IMR-90 (cell line): Measurements from ENCODE around the gene RGP1. TPM values are rescaled to one million over a fixed set of nuclear protein-coding genes. Genes with fewer than 3 reads are reported as not detected.

Source experiments
- ATAC-seq: fragments of 200-7000 bp; cut with Tn5 transposase; 2 replicates; pipeline ENCODE4 v1.9.1; 2020; ENCODE audit warnings: low read depth, mild to moderate bottlenecking, moderate library complexity
- BruUV-seq: library from RNA; stranded (reverse); fragments of 400-500 nt; replicated peaks from 2 replicates; lab custom pipeline; 2021; lab: Mats Ljungman, UMichigan
- CTCF ChIA-PET: fragments of 300-600 bp; formaldehyde crosslinking; extraction: SDS; loops from one replicate; lab custom pipeline; 2021; ENCODE audit warnings: antibody characterized with exemption; lab: Yijun Ruan, JAX
- POLR2A ChIA-PET: fragments of 300-600 bp; sonication (Branson Sonifier 250); formaldehyde crosslinking; loops from one replicate; lab custom pipeline; 2022; ENCODE audit warnings: antibody characterized with exemption; ENCODE audit not compliant: unreplicated experiment; lab: Charles Lee
- DNase-seq: peaks from one replicate; pipeline ENCODE4 v3.0.0; 2013
- H2AFZ ChIP-seq: replicated peaks from 2 replicates; pipeline ENCODE3; 2013; ENCODE audit warnings: low read length, mild to moderate bottlenecking; ENCODE audit not compliant: poor library complexity
- H2AK5ac ChIP-seq: 2 replicates; pipeline ENCODE4 v1.6.1; 2013; ENCODE audit warnings: low read depth, low read length, inconsistent platforms
- H2AK9ac ChIP-seq: replicated peaks from 2 replicates; pipeline ENCODE3; 2013; ENCODE audit warnings: mild to moderate bottlenecking, low read depth, low read length, moderate library complexity; ENCODE audit not compliant: poor library complexity
- H2BK120ac ChIP-seq: 2 replicates; pipeline ENCODE4 v1.6.1; 2013; ENCODE audit warnings: low read depth, low read length, inconsistent platforms
- H2BK15ac ChIP-seq: 3 replicates; pipeline ENCODE4 v1.6.1; 2013; ENCODE audit warnings: low read depth, low read length, inconsistent platforms
- H2BK20ac ChIP-seq: 2 replicates; pipeline ENCODE4 v1.6.1; 2013; ENCODE audit warnings: low read depth, mild to moderate bottlenecking, inconsistent platforms, low read length, moderate library complexity
- H2BK5ac ChIP-seq: 2 replicates; pipeline ENCODE4 v1.6.1; 2013; ENCODE audit warnings: mild to moderate bottlenecking, low read depth, low read length, inconsistent platforms; ENCODE audit not compliant: poor library complexity, severe bottlenecking
- H3K14ac ChIP-seq: replicated peaks from 2 replicates; pipeline ENCODE4 v1.6.1; 2013; ENCODE audit warnings: low read depth, low read length, inconsistent platforms
- H3K18ac ChIP-seq: 2 replicates; pipeline ENCODE4 v1.6.1; 2013; ENCODE audit warnings: low read depth, low read length, control low read depth
- H3K23ac ChIP-seq: 2 replicates; pipeline ENCODE4 v1.6.1; 2013; ENCODE audit warnings: low read depth, low read length, inconsistent platforms
- H3K27ac ChIP-seq: 2 replicates; pipeline ENCODE4 v1.5.1; 2013; ENCODE audit warnings: mild to moderate bottlenecking, control low read depth, low read length; ENCODE audit not compliant: insufficient read depth
- H3K27me3 ChIP-seq: 2 replicates; pipeline ENCODE4 v1.6.1; 2013; ENCODE audit warnings: low read length; ENCODE audit not compliant: control insufficient read depth, insufficient read depth
- H3K36me3 ChIP-seq: 2 replicates; pipeline ENCODE4 v1.6.1; 2013; ENCODE audit warnings: low read length, mixed read lengths; ENCODE audit not compliant: control insufficient read depth, insufficient read depth
- H3K4ac ChIP-seq: 2 replicates; pipeline ENCODE4 v1.6.1; 2013; ENCODE audit warnings: low read depth, low read length, inconsistent platforms
- H3K4me1 ChIP-seq: 2 replicates; pipeline ENCODE4 v1.6.1; 2013; ENCODE audit warnings: low read length, mixed read lengths; ENCODE audit not compliant: control insufficient read depth, insufficient read depth
- H3K4me2 ChIP-seq: 2 replicates; pipeline ENCODE4 v1.6.1; 2013; ENCODE audit warnings: low read depth, mild to moderate bottlenecking, control low read depth, low read length, moderate library complexity
- H3K4me3 ChIP-seq: 2 replicates; pipeline ENCODE4 v1.5.1; 2013; ENCODE audit warnings: low read depth, mild to moderate bottlenecking, control low read depth, low read length, moderate library complexity; ENCODE audit not compliant: insufficient read depth
- H3K56ac ChIP-seq: 2 replicates; pipeline ENCODE4 v1.6.1; 2013; ENCODE audit warnings: low read length, inconsistent platforms; ENCODE audit not compliant: insufficient read depth; ENCODE audit errors: extremely low read depth
- H3K79me1 ChIP-seq, 2 experiments: 2 replicates each; pipeline ENCODE4 v1.6.1; 2013; ENCODE audit warnings: low read length in 2 of 2, inconsistent platforms in 1 of 2, low read depth in 1 of 2
- H3K9ac ChIP-seq: 2 replicates; pipeline ENCODE4 v1.6.1; 2013; ENCODE audit warnings: low read depth, low read length, control low read depth
- H3K9me1 ChIP-seq: 2 replicates; pipeline ENCODE4 v1.6.1; 2013; ENCODE audit warnings: low read length, inconsistent platforms; ENCODE audit not compliant: insufficient read depth
- H3K9me3 ChIP-seq: 2 replicates; pipeline ENCODE4 v1.6.1; 2013; ENCODE audit warnings: low read length; ENCODE audit not compliant: control insufficient read depth, insufficient read depth
- H4K20me1 ChIP-seq: 2 replicates; pipeline ENCODE4 v1.6.1; 2013; ENCODE audit warnings: low read length, inconsistent platforms; ENCODE audit not compliant: insufficient read depth
- H4K5ac ChIP-seq: 2 replicates; pipeline ENCODE4 v1.6.1; 2013; ENCODE audit warnings: mild to moderate bottlenecking, low read depth, low read length, control low read depth
- H4K8ac ChIP-seq, 2 experiments: 2 replicates each; pipeline ENCODE4 v1.6.1; 2013; ENCODE audit warnings: low read depth in 2 of 2, low read length in 2 of 2, control low read depth in 1 of 2, inconsistent platforms in 1 of 2
- H4K91ac ChIP-seq: 2 replicates; pipeline ENCODE4 v1.6.1; 2013; ENCODE audit warnings: low read depth, low read length, inconsistent platforms; ENCODE audit not compliant: insufficient read depth
- CHD1 ChIP-seq: IDR thresholded peaks from 2 replicates; pipeline ENCODE4 v1.6.1; 2012; ENCODE audit warnings: low read depth, low read length, improper control_type of control experiment
- MAFK ChIP-seq: IDR thresholded peaks from 2 replicates; pipeline ENCODE4 v1.6.1; 2012; ENCODE audit warnings: low read depth, low read length, improper control_type of control experiment
- MXI1 ChIP-seq: IDR thresholded peaks from 2 replicates; pipeline ENCODE4 v1.6.1; 2012; ENCODE audit warnings: low read depth, mild to moderate bottlenecking, low read length, moderate library complexity, borderline replicate concordance
- NFE2L2 ChIP-seq: fragments of 150-350 bp; IDR thresholded peaks from 2 replicates; pipeline ENCODE4 v1.6.1; 2016; ENCODE audit warnings: low read depth, mild to moderate bottlenecking, low read length
- WGBS, 2 experiments: methylation state at CpG; one replicate each; pipeline versions ENCODE4 v1.1.5 to v1.1.7; 2013; ENCODE audit warnings: missing lambda C conversion rate in 2 of 2; ENCODE audit not compliant: insufficient read length in 1 of 2; ENCODE audit errors: extremely low coverage in 2 of 2; 5-methylcytosine and 5-hydroxymethylcytosine counted together
- dilution Hi-C: fragments of 300-500 bp; cut with HindIII; formaldehyde crosslinking; loops from one replicate; pipeline ENCODE4 v1.14.3; 2018; ENCODE audit warnings: low sequenced_read_pairs; ENCODE audit not compliant: unreplicated experiment
- in situ Hi-C: fragments of 300-500 bp; cut with MboI; formaldehyde crosslinking; loops from 3 replicates; pipeline ENCODE4 v1.14.3; 2019; ENCODE audit warnings: low sequenced_read_pairs, inconsistent platforms, mixed read lengths
- intact Hi-C: fragments of 100-400 bp; cut with micrococcal nuclease; formaldehyde crosslinking; loops from 2 replicates; pipeline ENCODE4 v1.10.0; 2022
- polyA plus RNA-seq, 3 experiments: library from polyadenylated mRNA; depleted of rRNA; stranded (reverse); fragments of >200 nt; gene quantifications; 2 replicates each; pipeline ENCODE4 v1.2.3, GENCODE V29; 2012; ENCODE audit warnings: low replicate concordance in 1 of 3
- total RNA-seq: library from RNA; depleted of rRNA; stranded (reverse); fragments of >200 nt; gene quantifications from 2 replicates; pipeline ENCODE4 v1.2.3, GENCODE V29; 2012

Gene RGP1
- total and polyA plus RNA-seq, 2 of the 4 experiments (the other 2 are of a cell fraction), result 10.2 to 14.3 TPM

DNA sequence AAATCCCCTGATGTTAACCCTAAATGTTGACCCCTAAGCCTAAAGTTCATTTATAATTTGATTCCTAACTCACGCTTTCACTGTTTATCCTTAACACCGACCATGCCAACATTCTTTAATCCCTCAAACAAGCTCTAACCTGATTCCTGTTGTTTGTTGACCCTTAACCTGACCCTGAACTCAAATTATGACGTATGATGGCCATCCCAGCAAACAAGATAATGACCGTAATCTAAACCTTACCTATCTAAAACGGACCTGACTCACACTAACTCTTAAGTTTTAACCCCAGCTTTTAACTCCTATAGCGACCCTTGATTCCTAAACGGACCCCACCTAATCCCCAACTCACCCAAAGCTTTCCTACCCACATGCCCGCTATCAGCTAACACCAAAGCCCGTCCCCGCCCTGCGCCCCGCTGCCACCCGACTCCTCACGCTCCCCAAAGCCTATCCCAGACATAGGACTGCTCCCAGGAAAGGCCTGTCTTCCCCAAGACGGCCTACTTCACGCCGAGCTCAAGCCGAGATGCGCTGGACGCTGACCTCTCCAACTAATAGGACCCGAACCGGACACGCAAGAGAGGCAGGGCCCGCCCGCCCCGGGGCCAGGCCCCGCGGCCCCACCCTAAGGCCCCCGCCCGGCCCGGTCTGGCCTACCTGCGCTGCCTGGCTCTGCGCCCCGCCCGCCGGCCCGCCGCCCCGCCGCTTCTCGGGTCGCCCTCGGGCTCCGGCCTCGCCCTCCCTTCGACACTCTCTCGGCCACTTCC, 17.5 kb upstream of the RGP1 start:
- peak overlapping the region; percentile 82 to 91 for H4K8ac ChIP-seq
- peak overlapping the region; percentile 96 for H3K4me2 ChIP-seq
- H2BK120ac ChIP-seq, result peak overlapping the region; percentile 80
- DNase-seq (no peak), ATAC-seq (no peak)
- H3K14ac ChIP-seq, result peak overlapping the region; percentile 99
- H2AK5ac ChIP-seq, result peak overlapping the region; percentile 97
- peak overlapping the region; percentile 90 for H3K27ac ChIP-seq
- no peaks in the 10 kb centered on the region for H3K27me3 ChIP-seq
- TF ChIP-seq MAFK (no peak), NFE2L2 (no peak), CHD1 (0 out of 2 replicates have a peak, but pooled peaks have one; percentile 65), MXI1 (peak; percentile 22; the same call in 1 of the 2 replicates)
- peak overlapping the region; percentile 99 for H3K9ac ChIP-seq
- H2BK5ac ChIP-seq, result peak overlapping the region; percentile 96
- in situ Hi-C loops, result no loop called here
- H3K36me3 ChIP-seq, result peaks cover 10% of the 10 kb centered on the region
- peak overlapping the region; percentile 99 for H3K4me3 ChIP-seq
- H3K4me1 ChIP-seq, result peaks cover 23% of the 10 kb centered on the region
- H4K20me1 ChIP-seq, result peaks cover 30% of the 10 kb centered on the region
- H2BK20ac ChIP-seq, result peak overlapping the region; percentile 6; the same call in 1 of the 2 replicates
- peak overlapping the region; percentile 90 for H2AFZ ChIP-seq
- no TSS peak for BruUV-seq
- peak overlapping the region; percentile 92 for H4K5ac ChIP-seq
- CTCF ChIA-PET, result interaction anchor here (1.2 to 1.6 kb wide), 4 partner anchors 35 to 74 kb away, joined by 5 to 8 read pairs (median 6); partner anchors contain the start of genes CCDC107 and RMRP
- H2BK15ac ChIP-seq, result peak overlapping the region; percentile 45; the same call in 2 of the 3 replicates
- H3K79me1 ChIP-seq, result peaks cover 21 to 75% of the 10 kb centered on the region in 2 experiments
- H4K91ac ChIP-seq, result peak overlapping the region; percentile 99
- dilution Hi-C loops, result no loop called here
- WGBS, 2 experiments, result 3% methylated on average over 16 of the region's 47 CpGs; no CpG with 5 or more reads in 1 of the 2 experiments
- POLR2A ChIA-PET, result interaction anchor here (0.6 to 1.4 kb wide), 4 partner anchors 41 to 71 kb away, joined by 4 read pairs; partner anchors contain the start of genes ARHGEF39 and TPM2
- intact Hi-C loops, result loop anchor here (1.0 kb wide), 1 partner anchor 127 kb away; no protein-coding TSS in a partner anchor
- peak overlapping the region; percentile 96 for H3K18ac ChIP-seq
- peak overlapping the region; percentile 99 for H2AK9ac ChIP-seq
- no peaks in the 10 kb centered on the region for H3K9me1 ChIP-seq
- H3K23ac ChIP-seq, result peak overlapping the region; percentile 100
- H3K56ac ChIP-seq, result peak overlapping the region; percentile 98
- no peaks in the 10 kb centered on the region for H3K9me3 ChIP-seq
- H3K4ac ChIP-seq, result peak overlapping the region; percentile 99
